ENCODE measurements around the gene TMEM91. TPM values are rescaled to one million over a fixed set of nuclear protein-coding genes. Genes with fewer than 3 reads are reported as not detected.

TMEM91 gene
- total and polyA plus RNA-seq, 2 donors (not counting 1 experiment from before 2014, with no cell fraction given) = 6.3 to 7.1 TPM

DNA sequence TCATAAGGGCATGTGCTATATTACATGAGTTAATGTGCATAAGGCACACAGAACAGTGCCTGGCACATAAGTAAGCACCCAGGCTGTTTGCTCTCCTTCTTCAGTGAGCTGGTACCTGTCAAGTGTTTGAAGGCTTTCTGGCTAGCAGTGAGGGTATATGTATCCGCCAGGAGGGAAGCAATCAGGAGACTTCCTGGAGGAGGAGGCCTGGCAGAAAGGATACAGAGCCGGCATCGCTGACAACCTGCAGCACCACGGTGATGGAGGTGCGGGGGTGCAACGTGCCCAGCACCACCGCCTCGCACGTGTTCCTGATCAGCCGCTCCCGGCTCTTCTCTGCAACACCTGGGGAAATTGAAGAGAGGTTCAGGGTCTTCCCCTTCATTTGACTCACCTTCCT is 15.3 kb downstream of the TMEM91 start:
- Mint-ChIP-seq H3K27ac (no peak overlapping the region), H3K4me3 (no peak overlapping the region), H3K27me3 (no peaks in the 10 kb centered on the region), H3K9me3 (ENCODE audit: insufficient read depth) (no peaks in the 10 kb centered on the region), H3K4me1 (peaks cover 13% of the 10 kb centered on the region)
- peaks cover 0 to 49% of the 10 kb centered on the region in 2 experiments for H3K36me3 ChIP-seq (replicated peaks in 1 of 2; ENCODE audit: control extremely low read depth in 1 of 2, control insufficient read depth in 1 of 2, extremely low read depth in 1 of 2, insufficient read depth in 2 of 2, low read length in 1 of 2)
- 86% methylated on average over 2 of the region's 11 CpGs for WGBS (ENCODE audit: insufficient coverage)
- ChIA-PET POLR2A (no interaction called here), CTCF (no interaction called here)
- H3K9ac ChIP-seq (ENCODE audit: low read length) = no peak overlapping the region
- no peaks in the 10 kb centered on the region for H3K9me3 ChIP-seq (ENCODE audit: control extremely low read depth in 1 of 3, control insufficient read depth in 2 of 3, insufficient read depth in 1 of 3, low read length in 2 of 3)
- no peak overlapping the region for H3K4me3 ChIP-seq (ENCODE audit: control extremely low read depth in 1 of 5, extremely low read depth in 1 of 5, insufficient read depth in 1 of 5, low read depth in 2 of 5, low read length in 4 of 5)
- no peaks in the 10 kb centered on the region for H3K27me3 ChIP-seq (replicated peaks in 1 of 4; ENCODE audit: control extremely low read depth in 1 of 4, control insufficient read depth in 3 of 4, insufficient read depth in 4 of 4, low read length in 3 of 4)
- H2AFZ ChIP-seq (ENCODE audit: insufficient read depth, low read depth, low read length, poor library complexity, severe bottlenecking) = no peak overlapping the region
- no peak for ATAC-seq (ENCODE audit: low read depth)
- intact Hi-C loops (cut with micrococcal nuclease) = no loop called here
- no peak overlapping the region for H3K27ac ChIP-seq (ENCODE audit: low read length in 2 of 2)
- H3K79me2 ChIP-seq (ENCODE audit: control insufficient read depth, insufficient read depth, low read length) = peaks cover 29% of the 10 kb centered on the region
- no peak for DNase-seq
- TF ChIP-seq CTCF (IDR thresholded peaks at IDR 0.05) (no peak), EZH2 (IDR thresholded peaks at IDR 0.05; ENCODE audit: borderline replicate concordance, insufficient read depth, low read depth, low read length, poor library complexity, severe bottlenecking) (no peak)
- H3K4me2 ChIP-seq (replicated peaks; ENCODE audit: low read depth, low read length, poor library complexity, severe bottlenecking) = no peak overlapping the region
- no peaks in the 10 kb centered on the region for H4K20me1 ChIP-seq (ENCODE audit: control insufficient read depth, insufficient read depth, low read length, poor library complexity, severe bottlenecking)
- peaks cover 12 to 15% of the 10 kb centered on the region in 2 donors for H3K4me1 ChIP-seq (ENCODE audit: control insufficient read depth in 2 of 2, insufficient read depth in 2 of 2, low read length in 2 of 2)

DNA sequence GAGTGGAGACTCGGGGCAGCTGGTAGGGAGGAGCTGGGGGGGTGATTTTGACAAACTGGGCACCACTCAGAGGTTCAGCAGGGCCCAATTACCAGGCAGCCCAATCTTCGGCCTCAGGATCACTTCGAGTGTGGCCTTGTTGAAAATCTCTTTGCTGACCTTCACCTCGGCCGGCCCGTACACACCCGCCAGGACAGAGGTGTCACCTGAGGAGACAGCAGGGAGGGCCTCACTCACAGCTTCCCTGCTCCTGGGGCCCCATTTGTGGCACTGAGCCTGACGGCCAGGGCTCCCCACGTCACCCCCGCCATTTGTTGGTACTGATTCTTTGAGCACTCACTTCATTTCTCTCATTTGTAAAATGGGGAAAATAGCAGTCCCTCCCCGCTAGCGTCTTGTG is 16.4 kb downstream of the TMEM91 start:
- H3K9me3 ChIP-seq (ENCODE audit: control extremely low read depth in 1 of 3, control insufficient read depth in 2 of 3, insufficient read depth in 1 of 3, low read length in 2 of 3) = no peaks in the 10 kb centered on the region
- no peak for ATAC-seq (ENCODE audit: low read depth)
- peaks cover 15 to 16% of the 10 kb centered on the region in 2 donors for H3K4me1 ChIP-seq (ENCODE audit: control insufficient read depth in 2 of 2, insufficient read depth in 2 of 2, low read length in 2 of 2)
- H3K79me2 ChIP-seq (ENCODE audit: control insufficient read depth, insufficient read depth, low read length) = peaks cover 36% of the 10 kb centered on the region
- Mint-ChIP-seq H3K4me3 (no peak overlapping the region), H3K27ac (no peak overlapping the region), H3K27me3 (no peaks in the 10 kb centered on the region), H3K9me3 (ENCODE audit: insufficient read depth) (no peaks in the 10 kb centered on the region), H3K4me1 (peaks cover 22% of the 10 kb centered on the region)
- no peak overlapping the region for H2AFZ ChIP-seq (ENCODE audit: insufficient read depth, low read depth, low read length, poor library complexity, severe bottlenecking)
- intact Hi-C loops (cut with micrococcal nuclease) = no loop called here
- TF ChIP-seq CTCF (IDR thresholded peaks at IDR 0.05) = no peak
- TF ChIP-seq EZH2 (IDR thresholded peaks at IDR 0.05; ENCODE audit: borderline replicate concordance, insufficient read depth, low read depth, low read length, poor library complexity, severe bottlenecking) = no peak
- H3K4me3 ChIP-seq (ENCODE audit: control extremely low read depth in 1 of 5, extremely low read depth in 1 of 5, insufficient read depth in 1 of 5, low read depth in 2 of 5, low read length in 4 of 5) = no peak overlapping the region
- ChIA-PET POLR2A (no interaction called here), CTCF (interaction anchor here (0.6 to 1.3 kb wide), 2 partner anchors 14 to 928 kb away, joined by 4 read pairs; no protein-coding TSS in a partner anchor)
- no peaks in the 10 kb centered on the region for H3K27me3 ChIP-seq (replicated peaks in 1 of 4; ENCODE audit: control extremely low read depth in 1 of 4, control insufficient read depth in 3 of 4, insufficient read depth in 4 of 4, low read length in 3 of 4)
- no peaks in the 10 kb centered on the region for H4K20me1 ChIP-seq (ENCODE audit: control insufficient read depth, insufficient read depth, low read length, poor library complexity, severe bottlenecking)
- no peak overlapping the region for H3K9ac ChIP-seq (ENCODE audit: low read length)
- no peak overlapping the region for H3K27ac ChIP-seq (ENCODE audit: low read length in 2 of 2)
- no peak overlapping the region for H3K4me2 ChIP-seq (replicated peaks; ENCODE audit: low read depth, low read length, poor library complexity, severe bottlenecking)
- peaks cover 0 to 44% of the 10 kb centered on the region in 2 experiments for H3K36me3 ChIP-seq (replicated peaks in 1 of 2; ENCODE audit: control extremely low read depth in 1 of 2, control insufficient read depth in 1 of 2, extremely low read depth in 1 of 2, insufficient read depth in 2 of 2, low read length in 1 of 2)
- 99% methylated on average over 12 of the region's 12 CpGs for WGBS (ENCODE audit: insufficient coverage)
- no peak for DNase-seq

All from B cell (primary cell).